Keratinocyte (primary cell): ENCODE results near the gene CPNE7.

ENCODE experiments used
- EZH2 ChIP-seq: IDR thresholded peaks from one replicate; pipeline ENCODE4 v1.6.1; 2012; ENCODE audit warnings: inconsistent platforms, mild to moderate bottlenecking, low read length, moderate library complexity
- TF ChIP-seq, protein P1 (sequence below), 3 experiments: IDR thresholded peaks in 1 of 3; conservative IDR thresholded peaks in 1 of 3; optimal IDR thresholded peaks in 1 of 3; 2 replicates in 2 of 3; 3 replicates in 1 of 3; pipeline versions ENCODE3 to v1.5.1; 2011; ENCODE audit warnings: low read length in 3 of 3, mild to moderate bottlenecking in 3 of 3, moderate library complexity in 2 of 3, control low read depth in 1 of 3, inconsistent platforms in 1 of 3; ENCODE audit not compliant: insufficient read depth in 2 of 3; ENCODE audit errors: extremely low read depth in 1 of 3

DNA sequence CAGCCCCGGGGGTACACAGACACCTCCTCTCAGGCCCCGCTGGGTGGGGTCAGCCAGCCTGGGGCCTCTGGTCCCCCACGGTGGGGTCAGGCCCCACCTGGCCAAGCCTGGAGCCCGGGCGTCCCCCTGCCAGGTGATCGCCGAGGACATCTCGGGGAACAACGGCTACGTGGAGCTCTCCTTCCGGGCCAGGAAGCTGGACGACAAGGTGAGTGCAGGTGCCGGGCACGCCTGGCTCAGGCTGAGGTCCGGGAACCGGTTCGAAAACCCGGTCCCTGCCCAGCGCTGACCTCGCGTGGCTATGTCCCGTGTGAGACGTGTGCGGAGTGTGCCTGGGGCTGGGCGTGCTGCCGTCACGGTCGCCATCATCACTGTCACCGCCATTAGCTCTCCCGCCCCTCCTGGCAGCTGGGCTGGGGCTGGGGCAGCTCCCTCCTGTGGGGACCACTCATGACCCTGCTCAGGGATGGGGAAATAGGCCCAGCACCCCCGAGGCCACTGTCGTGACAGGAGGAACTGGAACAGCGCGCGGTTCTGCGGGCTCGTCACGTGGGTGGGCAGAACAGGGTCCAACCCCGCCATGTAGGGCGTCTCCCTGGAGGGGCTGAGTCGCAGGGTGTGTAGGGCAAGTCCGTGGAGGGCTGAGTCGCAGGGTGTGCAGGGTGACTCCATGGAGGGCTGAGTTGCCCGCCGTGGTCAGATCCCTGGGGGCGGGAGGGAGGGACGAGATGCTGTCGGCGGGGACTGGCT, 8.5 kb downstream of the CPNE7 start:
- TF ChIP-seq, protein P1, sequence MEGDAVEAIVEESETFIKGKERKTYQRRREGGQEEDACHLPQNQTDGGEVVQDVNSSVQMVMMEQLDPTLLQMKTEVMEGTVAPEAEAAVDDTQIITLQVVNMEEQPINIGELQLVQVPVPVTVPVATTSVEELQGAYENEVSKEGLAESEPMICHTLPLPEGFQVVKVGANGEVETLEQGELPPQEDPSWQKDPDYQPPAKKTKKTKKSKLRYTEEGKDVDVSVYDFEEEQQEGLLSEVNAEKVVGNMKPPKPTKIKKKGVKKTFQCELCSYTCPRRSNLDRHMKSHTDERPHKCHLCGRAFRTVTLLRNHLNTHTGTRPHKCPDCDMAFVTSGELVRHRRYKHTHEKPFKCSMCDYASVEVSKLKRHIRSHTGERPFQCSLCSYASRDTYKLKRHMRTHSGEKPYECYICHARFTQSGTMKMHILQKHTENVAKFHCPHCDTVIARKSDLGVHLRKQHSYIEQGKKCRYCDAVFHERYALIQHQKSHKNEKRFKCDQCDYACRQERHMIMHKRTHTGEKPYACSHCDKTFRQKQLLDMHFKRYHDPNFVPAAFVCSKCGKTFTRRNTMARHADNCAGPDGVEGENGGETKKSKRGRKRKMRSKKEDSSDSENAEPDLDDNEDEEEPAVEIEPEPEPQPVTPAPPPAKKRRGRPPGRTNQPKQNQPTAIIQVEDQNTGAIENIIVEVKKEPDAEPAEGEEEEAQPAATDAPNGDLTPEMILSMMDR (optimal IDR thresholded peaks at IDR 0.05 in 1 of 3, IDR thresholded peaks at IDR 0.05 in 1 of 3, conservative IDR thresholded peaks at IDR 0.05 in 1 of 3; ENCODE audit: extremely low read depth in 1 of 3, insufficient read depth in 2 of 3, low read length in 3 of 3), result no peak
- no peak for TF ChIP-seq EZH2
